Common myeloid progenitor, CD34-positive (primary cell): ENCODE data around the gene MRGPRX4.
"Not testable (repeated sequence)": the region's sequence is repeated elsewhere in the genome, so short reads cannot be mapped to it uniquely, and the experiment has no call there.

Experiments used
- CTCF ChIA-PET: fragments of 350-600 bp; sonication (Branson Sonifier 250); formaldehyde crosslinking; loops from one replicate; lab custom pipeline; 2021; ENCODE audit warnings: antibody characterized with exemption; lab: Charles Lee
- POLR2A ChIA-PET: fragments of 350-600 bp; sonication (Branson Sonifier 250); formaldehyde crosslinking; loops from one replicate; lab custom pipeline; 2021; ENCODE audit warnings: antibody characterized with exemption; lab: Charles Lee
- DNase-seq, 3 donors: peaks; one replicate each; pipeline versions ENCODE4 v3.0.0 to v3.0.0-alpha.2; 2013
- H3K27ac ChIP-seq, 2 experiments: 1 replicate in 1 of 2; 2 replicates in 1 of 2; pipeline ENCODE4 v1.7.0; 2013; ENCODE audit warnings: inconsistent platforms in 2 of 2, low read length in 2 of 2, mild to moderate bottlenecking in 2 of 2, low read depth in 1 of 2, moderate library complexity in 1 of 2; ENCODE audit not compliant: severe bottlenecking in 2 of 2, insufficient read depth in 1 of 2, poor library complexity in 1 of 2
- H3K27me3 ChIP-seq, 5 experiments: replicated peaks in 2 of 5; 1 replicate in 3 of 5; 2 replicates in 2 of 5; pipeline versions ENCODE4 v1.6.1 to v1.7.0; 2013; ENCODE audit warnings: low read length in 4 of 5, mild to moderate bottlenecking in 2 of 5, moderate library complexity in 2 of 5, inconsistent platforms in 1 of 5; ENCODE audit not compliant: insufficient read depth in 5 of 5, control insufficient read depth in 4 of 5
- H3K36me3 ChIP-seq, 4 experiments: 1 replicate in 2 of 4; 2 replicates in 2 of 4; pipeline versions ENCODE4 v1.6.1 to v1.7.0; 2013; ENCODE audit warnings: low read length in 3 of 4, control low read depth in 1 of 4, mild to moderate bottlenecking in 1 of 4; ENCODE audit not compliant: control insufficient read depth in 4 of 4, insufficient read depth in 4 of 4
- H3K4me1 ChIP-seq, 4 experiments: 1 replicate in 3 of 4; 2 replicates in 1 of 4; pipeline versions ENCODE4 v1.6.1 to v1.7.1; 2013; ENCODE audit warnings: low read length in 3 of 4, mild to moderate bottlenecking in 3 of 4, control low read depth in 1 of 4, inconsistent platforms in 1 of 4, moderate library complexity in 1 of 4; ENCODE audit not compliant: control insufficient read depth in 4 of 4, insufficient read depth in 4 of 4; ENCODE audit errors: control extremely low read depth in 1 of 4
- H3K4me3 ChIP-seq, 7 experiments: 1 replicate in 4 of 7; 2 replicates in 3 of 7; pipeline versions ENCODE4 v1.5.1 to v1.7.0; 2013; ENCODE audit warnings: mild to moderate bottlenecking in 7 of 7, low read length in 6 of 7, moderate library complexity in 6 of 7, inconsistent platforms in 2 of 7, low read depth in 2 of 7, control low read depth in 1 of 7; ENCODE audit not compliant: insufficient read depth in 4 of 7, control insufficient read depth in 1 of 7; ENCODE audit errors: extremely low read depth in 1 of 7
- H3K9me3 ChIP-seq, 5 experiments: 1 replicate in 4 of 5; 2 replicates in 1 of 5; pipeline versions ENCODE4 v1.6.1 to v1.7.1; 2013; ENCODE audit warnings: low read length in 4 of 5, mild to moderate bottlenecking in 2 of 5, inconsistent platforms in 1 of 5, low read depth in 1 of 5, moderate library complexity in 1 of 5; ENCODE audit not compliant: control insufficient read depth in 4 of 5, insufficient read depth in 2 of 5; ENCODE audit errors: control extremely low read depth in 1 of 5
- WGBS: methylation state at CpG from one replicate; pipeline ENCODE4 v1.1.5; 2013; ENCODE audit not compliant: insufficient coverage; 5-methylcytosine and 5-hydroxymethylcytosine counted together

MRGPRX4 gene

DNA sequence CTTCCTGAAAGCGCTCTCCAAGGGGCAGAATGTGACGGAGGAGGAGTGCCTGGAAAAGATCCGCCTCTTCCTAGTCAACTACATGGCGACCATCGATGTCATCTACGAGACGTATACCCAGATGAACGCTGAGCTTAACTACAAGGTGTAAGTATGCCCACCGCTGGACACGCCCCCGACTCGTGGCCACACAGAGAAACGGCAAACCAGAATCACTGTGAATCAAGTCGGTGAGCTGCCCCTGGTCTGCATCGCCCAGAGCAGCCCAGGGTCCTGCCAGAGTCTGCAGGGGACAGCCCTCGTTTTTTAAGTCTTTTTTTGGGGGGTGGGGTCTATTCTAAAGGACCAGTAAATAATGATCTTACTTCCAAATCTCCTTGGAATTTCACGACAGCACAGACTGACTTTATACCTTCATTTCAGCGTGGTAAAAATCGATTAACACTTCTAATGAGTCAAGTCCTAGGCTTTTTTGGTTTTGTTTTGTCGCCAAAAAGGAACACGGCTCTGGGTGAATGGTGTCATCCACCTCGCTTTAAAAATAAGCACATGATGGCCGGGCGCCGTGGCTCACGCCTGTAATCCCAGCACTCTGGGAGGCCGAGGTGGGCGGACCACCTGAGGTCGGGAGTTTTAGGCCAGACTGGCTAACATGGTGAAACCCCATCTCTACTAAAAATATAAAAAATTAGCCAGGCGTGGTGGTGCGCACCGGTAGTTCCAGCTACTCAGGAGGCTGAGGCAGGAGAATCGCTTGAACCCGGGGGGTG is 17.0 kb downstream of the MRGPRX4 start:
- peaks cover 2 to 28% (median 7%) of the 10 kb centered on the region in 5 experiments for H3K27me3 ChIP-seq
- H3K27ac ChIP-seq, DNase-seq, H3K4me1 ChIP-seq, H3K36me3 ChIP-seq, H3K4me3 ChIP-seq, H3K9me3 ChIP-seq, POLR2A ChIA-PET: not testable (repeated sequence)
- CTCF ChIA-PET, result interaction anchor here (0.6 kb wide), 1 partner anchor 21 kb away, joined by 3 read pairs; no protein-coding TSS in a partner anchor
- WGBS, result 96% methylated on average over 32 of the region's 34 CpGs

DNA sequence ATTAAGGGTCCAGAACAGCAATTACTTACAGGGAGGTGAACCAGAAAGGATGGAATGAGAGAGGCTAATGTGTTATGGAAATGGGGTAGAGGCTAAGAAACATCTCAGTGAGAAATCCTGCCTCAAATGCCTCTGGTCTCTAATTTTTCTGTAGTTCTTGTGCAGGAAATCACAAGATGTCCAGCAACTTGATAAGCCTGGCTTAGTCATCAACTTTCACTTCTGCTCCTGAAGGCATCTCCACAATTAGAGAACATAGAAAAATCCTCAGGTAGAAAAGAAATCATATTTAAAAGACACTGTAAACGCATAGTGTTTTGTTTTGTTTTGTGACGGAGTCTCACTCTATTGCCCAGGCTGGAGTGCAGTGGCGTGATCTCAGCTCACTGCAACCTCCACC is 18.7 kb downstream of the MRGPRX4 start:
- Histone ChIP-seq H3K27me3 (peaks cover 2 to 28% (median 7%) of the 10 kb centered on the region in 5 experiments), H3K9me3 (peaks cover 0 to 2% (median 0%) of the 10 kb centered on the region in 5 experiments), H3K36me3 (no peaks in the 10 kb centered on the region), H3K4me3 (no peak overlapping the region), H3K27ac (no peak overlapping the region), H3K4me1 (no peaks in the 10 kb centered on the region)
- 100% methylated on average over 1 of the region's 3 CpGs for WGBS
- CTCF ChIA-PET, result no interaction called here
- POLR2A ChIA-PET, result no interaction called here
- DNase-seq, result peak in 2 of 3 donors; percentile 1 to 6

DNA sequence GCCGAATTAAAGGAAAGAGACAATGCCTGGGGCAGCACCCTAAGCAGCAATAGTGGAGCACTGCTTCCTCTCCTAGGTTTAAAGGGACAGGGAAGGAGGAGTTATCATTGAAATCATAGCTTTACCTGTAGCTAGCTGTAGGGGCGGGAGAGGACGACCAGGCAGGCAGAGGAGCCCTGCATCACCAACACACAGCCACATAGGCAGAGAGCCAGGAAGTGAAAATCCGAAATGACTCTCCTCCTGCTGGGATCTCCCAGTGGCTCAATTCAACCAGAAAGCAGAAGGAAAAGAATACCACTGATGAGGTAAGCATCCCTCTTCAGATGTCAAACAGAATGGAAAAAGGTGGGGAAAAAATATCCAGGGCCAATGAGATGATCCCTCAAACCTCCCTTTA is 20.4 kb downstream of the MRGPRX4 start:
- no peak overlapping the region for H3K4me3 ChIP-seq
- H3K9me3 ChIP-seq, result peaks cover 0 to 2% (median 0%) of the 10 kb centered on the region in 5 experiments
- no peaks in the 10 kb centered on the region for H3K36me3 ChIP-seq
- no peak for DNase-seq
- ChIA-PET CTCF (no interaction called here), POLR2A (no interaction called here)
- 83% methylated on average over 1 of the region's 4 CpGs for WGBS
- H3K27ac ChIP-seq, result no peak overlapping the region
- no peaks in the 10 kb centered on the region for H3K4me1 ChIP-seq
- peaks cover 2 to 32% (median 9%) of the 10 kb centered on the region in 5 experiments for H3K27me3 ChIP-seq

DNA sequence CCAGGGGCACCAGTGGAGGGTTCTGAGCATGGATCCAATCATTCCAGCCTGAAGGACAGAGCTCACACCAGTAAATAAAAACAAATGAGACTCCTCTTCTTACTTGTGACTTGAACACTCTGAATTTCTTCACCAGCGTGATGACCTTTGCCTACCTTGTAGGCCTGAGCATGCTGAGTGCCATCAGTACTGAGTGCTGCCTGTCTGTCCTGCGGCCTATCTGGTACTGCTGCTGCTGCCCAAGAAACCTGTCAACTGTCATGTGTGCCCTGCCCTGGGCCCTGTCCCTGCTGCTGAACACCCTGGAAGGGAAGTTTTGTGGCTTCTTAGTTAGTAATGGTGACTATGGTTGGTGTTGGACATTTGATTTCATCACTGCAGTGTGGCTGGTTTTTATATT is 23.9 kb downstream of the MRGPRX4 start:
- Histone ChIP-seq H3K36me3 (no peaks in the 10 kb centered on the region), H3K27me3 (peaks cover 2 to 34% (median 11%) of the 10 kb centered on the region in 5 experiments), H3K27ac (no peak overlapping the region), H3K4me3 (no peak overlapping the region), H3K4me1 (no peaks in the 10 kb centered on the region), H3K9me3 (peaks cover 0 to 2% (median 0%) of the 10 kb centered on the region in 5 experiments)
- CTCF ChIA-PET, result no interaction called here
- 100% methylated on average over 2 of the region's 2 CpGs for WGBS
- DNase-seq, result no peak
- POLR2A ChIA-PET, result no interaction called here

DNA sequence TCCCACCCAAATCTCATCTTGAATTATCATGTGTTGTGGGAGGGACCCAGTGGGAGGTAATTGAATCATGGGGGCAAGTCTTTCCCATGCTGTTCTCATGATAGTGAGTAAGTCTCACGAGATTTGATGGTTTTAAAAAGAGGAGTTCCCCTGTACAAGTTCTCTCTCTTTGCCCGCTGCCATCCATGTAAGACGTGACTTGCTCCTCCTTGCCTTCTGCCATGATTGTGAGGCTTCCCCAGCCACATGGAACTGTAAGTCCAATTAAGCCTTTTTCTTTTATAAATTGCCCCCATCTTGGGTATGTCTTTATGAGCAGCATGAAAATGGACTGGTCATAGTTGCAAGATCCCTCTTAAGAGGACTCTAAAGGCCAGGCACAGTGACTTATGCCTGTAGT is 25.1 kb downstream of the MRGPRX4 start:
- WGBS, result no CpG with 5 or more reads among the region's 3 CpGs
- H3K36me3 ChIP-seq, DNase-seq, H3K4me3 ChIP-seq, POLR2A ChIA-PET, H3K4me1 ChIP-seq, H3K9me3 ChIP-seq, H3K27ac ChIP-seq, CTCF ChIA-PET: not testable (repeated sequence)
- peaks cover 2 to 33% (median 17%) of the 10 kb centered on the region in 5 experiments for H3K27me3 ChIP-seq

DNA sequence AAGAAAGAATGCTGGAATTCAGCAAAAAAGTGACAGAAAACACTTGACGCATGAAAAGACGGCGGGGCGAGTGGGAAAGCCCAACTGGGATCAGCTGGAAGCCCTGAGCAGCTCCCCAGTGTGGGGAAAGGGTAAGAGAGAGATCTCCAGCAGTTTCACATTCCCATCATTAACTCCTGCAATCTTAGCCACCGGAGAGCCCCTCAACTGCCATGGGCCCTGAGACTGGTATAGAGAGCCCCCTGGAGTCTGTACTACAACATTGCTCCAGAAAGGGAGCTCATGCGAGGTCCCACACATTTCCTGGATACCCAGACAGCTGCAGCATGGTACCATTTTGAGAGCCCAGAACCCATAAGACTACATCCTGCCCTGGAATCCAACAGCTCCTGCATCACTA is 31.1 kb downstream of the MRGPRX4 start:
- H3K36me3 ChIP-seq, result no peaks in the 10 kb centered on the region
- H3K9me3 ChIP-seq, result peaks cover 0 to 3% (median 0%) of the 10 kb centered on the region in 5 experiments
- DNase-seq, result peak; percentile 8 to 28 (median 21)
- 38% methylated on average over 2 of the region's 6 CpGs for WGBS
- H3K4me1 ChIP-seq, result no peaks in the 10 kb centered on the region
- CTCF ChIA-PET, result interaction anchor here (0.6 to 1.3 kb wide), 6 partner anchors 9 to 234 kb away, joined by 3 to 6 read pairs (median 3); no protein-coding TSS in a partner anchor
- H3K27ac ChIP-seq, result no peak overlapping the region
- H3K27me3 ChIP-seq, result peaks cover 4 to 57% (median 19%) of the 10 kb centered on the region in 5 experiments
- POLR2A ChIA-PET, result no interaction called here
- no peak overlapping the region for H3K4me3 ChIP-seq

DNA sequence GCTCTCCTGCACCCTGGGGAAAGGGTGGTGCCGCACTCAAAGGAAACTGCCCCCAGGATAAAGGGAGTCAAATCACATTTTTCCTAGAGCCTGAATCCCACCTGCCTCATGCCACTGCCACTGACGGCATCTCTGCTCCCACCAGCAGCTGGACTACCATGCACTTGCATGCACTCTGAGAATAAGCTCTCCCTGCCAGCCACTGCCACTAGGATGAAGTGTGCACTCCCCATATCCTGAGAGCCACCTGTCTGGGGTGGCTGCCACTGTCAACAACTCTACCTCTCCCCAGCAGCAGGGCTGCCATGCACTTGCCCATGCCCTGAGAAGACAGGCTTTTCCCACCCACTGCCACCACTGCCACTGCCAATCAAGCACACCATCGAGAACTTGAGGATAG is 31.6 kb downstream of the MRGPRX4 start:
- no peak overlapping the region for H3K27ac ChIP-seq
- H3K4me3 ChIP-seq, result no peak overlapping the region
- no peaks in the 10 kb centered on the region for H3K36me3 ChIP-seq
- peaks cover 5 to 62% (median 24%) of the 10 kb centered on the region in 5 experiments for H3K27me3 ChIP-seq
- WGBS, result 100% methylated on average over 3 of the region's 3 CpGs
- ChIA-PET CTCF (interaction anchor here (0.6 to 1.3 kb wide), 6 partner anchors 10 to 193 kb away, joined by 3 to 6 read pairs (median 3); no protein-coding TSS in a partner anchor), POLR2A (no interaction called here)
- no peak for DNase-seq
- peaks cover 0 to 3% (median 0%) of the 10 kb centered on the region in 5 experiments for H3K9me3 ChIP-seq
- H3K4me1 ChIP-seq, result no peaks in the 10 kb centered on the region
